GM19193 (cell line): ENCODE results near the gene VASH2.

Source experiments
- POLR2A ChIP-seq: IDR thresholded peaks from 4 replicates; pipeline ENCODE4 v1.6.1; 2011; ENCODE audit not compliant: insufficient read depth, insufficient read length; ENCODE audit errors: extremely low read depth

VASH2 gene

GRCh38 chr1:213032651-213033050 lies 82.3 kb downstream of the VASH2 start:
- no peak for TF ChIP-seq POLR2A

DNA sequence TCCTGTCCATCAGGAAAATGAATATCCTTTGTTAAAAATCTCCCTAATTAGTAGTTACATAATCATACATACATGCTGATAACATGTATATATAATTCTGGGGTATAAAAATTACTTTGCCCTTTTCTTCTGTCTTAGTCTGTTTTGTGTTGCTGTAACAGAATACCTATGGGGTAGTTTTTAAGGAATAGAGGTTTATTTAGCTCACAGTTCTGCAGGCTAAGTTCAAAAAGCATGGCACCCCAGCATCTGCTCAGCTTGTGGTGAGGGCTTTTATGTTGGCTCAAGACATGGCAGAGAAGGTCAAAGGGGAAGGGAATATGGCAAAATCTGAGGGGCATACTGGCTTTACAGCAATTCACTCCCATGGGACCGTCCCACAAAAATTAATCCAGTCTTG lies 84.4 kb downstream of the VASH2 start:
- TF ChIP-seq POLR2A = no peak

DNA sequence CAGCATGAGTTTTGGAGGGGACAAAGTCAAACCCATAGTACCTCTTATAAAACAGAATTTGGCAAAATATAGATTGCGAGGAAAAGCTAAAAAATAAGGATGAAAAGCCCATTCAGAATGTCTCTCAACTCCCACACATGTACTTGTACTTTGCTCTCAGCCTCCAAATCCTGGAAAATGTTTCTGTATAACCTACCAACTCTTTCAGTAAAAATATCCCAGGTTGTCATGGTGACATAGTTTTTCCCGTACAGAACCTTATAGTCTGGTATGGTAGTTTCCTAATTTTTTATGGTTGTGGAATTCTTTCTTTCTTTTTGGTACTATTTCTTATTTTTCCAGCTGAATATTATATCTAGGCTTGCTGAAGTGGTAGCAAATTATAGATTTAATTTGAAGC lies 85.2 kb downstream of the VASH2 start:
- no peak for TF ChIP-seq POLR2A
